ENCODE measurements around the gene HYLS1.
"Not testable (repeated sequence)": the region's sequence is repeated elsewhere in the genome, so short reads cannot be mapped to it uniquely, and the experiment has no call there.

The HYLS1 gene, protein sequence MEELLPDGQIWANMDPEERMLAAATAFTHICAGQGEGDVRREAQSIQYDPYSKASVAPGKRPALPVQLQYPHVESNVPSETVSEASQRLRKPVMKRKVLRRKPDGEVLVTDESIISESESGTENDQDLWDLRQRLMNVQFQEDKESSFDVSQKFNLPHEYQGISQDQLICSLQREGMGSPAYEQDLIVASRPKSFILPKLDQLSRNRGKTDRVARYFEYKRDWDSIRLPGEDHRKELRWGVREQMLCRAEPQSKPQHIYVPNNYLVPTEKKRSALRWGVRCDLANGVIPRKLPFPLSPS

DNA sequence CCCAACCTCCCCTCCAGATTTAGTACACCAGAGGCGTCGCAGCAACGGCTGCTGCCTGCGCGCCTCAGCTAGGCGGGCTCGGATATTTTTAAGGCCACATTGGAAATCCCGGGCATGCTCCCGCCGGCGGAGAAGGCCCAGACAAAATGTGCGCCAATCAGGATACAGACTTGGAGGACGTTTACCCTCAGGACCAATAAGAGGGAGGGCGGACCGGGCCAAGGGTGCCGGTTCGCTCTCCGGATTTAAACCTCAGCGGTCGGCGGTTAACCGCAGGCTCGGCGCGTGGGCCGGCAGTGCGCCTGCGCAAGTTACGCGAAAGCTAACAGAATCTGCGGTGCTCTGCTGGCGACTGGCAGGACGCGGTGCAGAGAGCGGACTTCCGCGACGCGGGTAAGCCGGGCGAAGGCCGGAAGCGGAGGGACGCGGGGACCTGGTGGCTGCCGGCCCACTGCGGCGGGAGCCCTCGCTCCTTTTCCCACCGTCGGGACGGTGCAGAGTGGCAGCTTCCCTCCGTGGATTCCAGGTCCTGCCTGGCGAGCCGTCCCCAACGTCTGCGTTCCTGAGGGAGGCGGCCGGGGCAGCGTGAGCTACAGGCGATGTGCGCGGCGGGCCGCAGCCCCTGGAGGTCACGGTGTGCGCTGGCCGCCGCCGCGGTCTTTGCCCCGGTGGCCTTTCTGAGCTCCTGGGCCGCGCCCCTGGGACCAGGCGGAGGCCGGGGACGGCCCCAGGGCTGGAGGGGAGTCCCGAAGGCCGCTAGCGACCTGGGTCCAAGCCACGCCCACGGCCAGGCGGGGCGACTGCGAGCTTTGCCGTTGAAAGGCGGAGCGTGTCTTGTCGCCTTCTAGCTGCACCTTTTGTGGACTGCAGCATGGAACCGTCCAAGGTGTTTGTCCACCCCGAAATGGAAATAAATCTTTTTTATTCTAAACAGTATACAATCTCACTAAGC, at the start of gene HYLS1:
Gene HYLS1, plus strand, starts transcription at position 296 of the 952 bp plus-strand sequence. CDS start 11,701 bp downstream, outside the sequence.
- peak; percentile 95 for DNase-seq

DNA sequence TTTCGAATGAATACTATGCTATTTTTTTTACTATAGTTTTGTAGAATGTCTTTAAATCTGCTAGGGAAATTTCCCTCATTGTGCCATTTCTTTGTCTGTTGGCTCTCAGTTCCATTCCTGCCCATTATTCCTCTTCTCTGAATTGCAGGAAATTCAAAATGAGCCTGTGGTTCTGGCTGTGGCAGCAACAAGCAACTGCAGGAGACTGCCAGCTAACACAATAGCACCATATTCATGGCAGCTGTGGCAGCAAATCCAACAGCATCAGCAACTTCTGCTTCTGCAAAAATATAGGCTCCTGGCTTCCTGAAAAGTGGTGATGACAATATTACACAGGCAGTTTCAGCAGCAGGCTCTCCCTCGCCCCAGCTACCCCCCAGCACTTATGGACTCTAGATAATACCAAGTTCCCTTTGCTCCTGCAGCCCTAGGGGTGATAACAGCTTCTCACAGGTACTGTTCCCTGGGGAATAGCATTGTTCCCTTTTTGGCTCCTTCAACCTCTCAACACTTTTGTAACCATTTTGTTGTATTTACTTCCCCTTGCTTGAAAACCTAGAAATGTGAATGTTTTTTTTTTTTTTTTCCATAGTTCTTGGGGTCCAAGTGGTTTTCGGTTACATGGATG, 45.0 kb upstream of the HYLS1 start:
- no peak for DNase-seq

DNA sequence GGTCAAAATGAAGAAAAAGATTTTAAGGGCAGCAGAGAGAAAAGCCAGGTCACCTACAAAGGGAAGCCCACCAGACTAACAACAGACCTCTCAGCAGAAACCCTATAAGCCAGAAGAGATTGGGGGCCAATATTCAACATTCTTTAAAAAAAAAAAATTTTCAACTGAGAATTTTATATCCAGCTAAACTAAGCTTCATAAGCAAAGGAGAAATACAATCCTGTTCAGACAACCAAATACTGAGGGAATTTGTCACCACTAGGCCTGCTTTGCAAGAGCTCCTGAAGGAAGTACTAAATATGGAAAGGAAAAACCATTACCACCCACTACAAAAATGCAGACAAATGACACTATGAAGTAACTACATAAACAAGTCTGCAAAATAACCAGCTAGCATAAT, 41.3 kb upstream of the HYLS1 start:
- DNase-seq = no peak

DNA sequence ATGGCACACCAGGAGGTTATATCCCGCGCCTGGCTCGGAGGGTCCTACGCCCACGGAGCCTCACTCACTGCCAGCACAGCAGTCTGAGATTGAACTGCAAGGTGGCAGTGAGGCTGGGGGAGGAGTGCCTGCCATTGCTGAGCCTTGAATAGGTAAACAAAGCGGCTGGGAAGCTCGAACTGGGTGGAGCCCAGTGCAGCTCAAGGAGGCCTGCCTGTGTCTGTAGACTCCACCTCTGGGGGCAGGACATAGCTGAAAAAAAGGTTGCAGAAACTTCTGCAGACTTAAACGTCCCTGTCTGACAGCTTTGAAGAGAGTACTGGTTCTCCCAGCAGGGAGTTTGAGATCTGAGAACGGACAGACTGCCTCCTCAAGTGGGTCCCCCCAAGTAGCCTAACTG, 29.8 kb upstream of the HYLS1 start:
- DNase-seq = not testable (repeated sequence)

DNA sequence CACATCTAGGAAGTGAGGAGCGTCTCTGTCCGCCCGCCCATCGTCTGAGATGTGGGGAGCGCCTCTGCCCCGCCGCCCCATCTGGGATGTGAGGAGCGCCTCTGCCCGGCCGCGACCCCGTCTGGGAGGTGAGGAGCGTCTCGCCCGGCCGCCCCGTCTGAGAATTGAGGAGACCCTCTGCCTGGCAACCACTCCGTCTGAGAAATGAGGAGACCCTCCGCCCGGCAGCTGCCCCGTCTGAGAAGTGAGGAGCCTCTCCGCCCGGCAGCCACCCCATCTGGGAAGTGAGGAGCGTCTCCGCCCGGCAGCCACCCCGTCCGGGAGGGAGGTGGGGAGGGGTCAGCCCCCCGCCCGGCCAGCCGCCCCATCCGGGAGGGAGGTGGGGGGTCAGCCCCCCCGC, 24.7 kb upstream of the HYLS1 start:
- DNase-seq = not testable (repeated sequence)

DNA sequence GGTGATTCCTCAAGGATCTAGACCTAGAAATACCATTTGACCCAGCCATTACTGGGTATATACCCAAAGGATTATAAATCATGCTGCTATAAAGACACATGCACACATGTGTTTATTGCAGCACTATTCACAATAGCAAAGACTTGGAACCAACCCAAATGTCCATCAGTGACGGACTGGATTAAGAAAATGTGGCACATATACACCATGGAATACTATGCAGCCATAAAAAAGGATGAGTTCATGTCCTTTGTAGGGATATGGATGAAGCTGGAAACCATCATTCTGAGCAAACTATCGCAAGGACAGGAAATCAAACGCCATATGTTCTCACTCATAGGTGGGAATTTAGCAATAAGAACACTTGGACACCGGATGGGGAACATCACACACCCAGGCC, 22.1 kb upstream of the HYLS1 start:
- DNase-seq = not testable (repeated sequence)

DNA sequence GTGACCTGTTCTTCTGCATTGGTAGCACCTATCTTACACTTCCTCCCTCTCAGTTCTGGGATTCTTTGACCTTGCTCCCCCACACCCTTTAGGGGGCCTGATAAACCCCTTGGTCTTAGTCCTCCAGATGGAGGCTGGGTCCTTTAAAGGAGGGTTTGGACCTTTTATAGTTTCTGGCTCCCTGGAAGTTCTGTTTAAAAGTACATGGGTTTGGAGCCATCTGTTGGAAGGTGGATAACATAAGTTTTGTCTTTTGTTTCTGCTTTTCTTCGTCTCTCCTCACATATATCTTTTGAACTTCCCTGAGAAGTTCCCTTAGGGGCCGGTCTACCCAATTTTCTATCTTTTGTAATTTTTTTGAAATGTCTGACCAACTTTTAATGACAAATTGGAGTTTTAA, 17.9 kb upstream of the HYLS1 start:
- no peak for DNase-seq

DNA sequence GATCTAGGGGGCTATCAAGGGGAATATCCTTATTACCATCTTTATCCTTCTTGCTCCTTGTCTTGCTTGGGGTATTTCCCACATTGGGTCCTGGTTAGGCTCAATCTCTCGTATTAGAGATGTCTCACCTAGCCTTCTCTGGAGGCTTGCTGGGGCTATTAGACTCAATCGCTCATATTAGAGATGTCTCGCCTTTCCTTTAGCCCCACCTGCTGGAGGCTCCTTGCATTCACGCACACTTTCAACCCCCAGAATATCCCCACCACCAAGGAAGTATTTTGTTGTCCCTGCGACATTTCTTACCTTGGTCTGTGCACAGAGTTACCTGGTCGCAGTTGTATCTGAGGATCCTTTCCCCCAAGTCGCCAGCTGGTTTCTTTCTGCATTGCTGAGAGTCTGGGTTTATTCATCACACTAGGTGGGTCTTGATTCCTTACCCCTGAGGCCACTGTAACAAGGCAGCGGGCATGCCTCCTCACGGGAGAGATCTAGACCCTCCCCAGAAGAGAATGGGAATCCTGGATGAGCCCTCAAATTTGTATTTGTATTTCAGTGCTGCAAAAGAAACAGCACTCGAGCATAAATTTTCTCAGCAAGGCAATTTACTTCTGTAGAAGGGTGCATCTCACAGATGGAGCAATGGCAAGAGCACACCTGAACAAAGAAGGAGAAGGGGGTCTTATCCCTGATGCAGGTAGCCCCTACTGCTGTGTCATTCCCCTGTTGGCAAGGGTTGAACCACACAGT, 15.9 kb upstream of the HYLS1 start:
- no peak for DNase-seq

DNA sequence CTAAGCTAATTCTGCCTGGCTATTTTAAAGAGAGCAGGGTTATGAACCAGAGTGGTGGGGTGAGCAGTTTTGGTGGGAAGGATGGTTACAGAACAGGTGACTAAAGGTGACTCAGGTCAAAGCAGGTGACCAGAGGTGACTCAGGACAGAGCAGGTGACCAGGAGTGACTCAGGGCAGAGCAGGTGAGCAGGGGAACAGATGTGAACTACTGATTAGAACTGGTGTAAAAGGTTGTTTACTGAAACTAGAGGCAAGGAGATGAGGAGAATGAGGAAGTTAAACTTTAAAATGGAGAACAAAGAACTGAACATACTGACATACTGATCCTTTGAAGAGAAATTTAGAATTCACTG, 15.4 kb upstream of the HYLS1 start:
- DNase-seq = no peak

DNA sequence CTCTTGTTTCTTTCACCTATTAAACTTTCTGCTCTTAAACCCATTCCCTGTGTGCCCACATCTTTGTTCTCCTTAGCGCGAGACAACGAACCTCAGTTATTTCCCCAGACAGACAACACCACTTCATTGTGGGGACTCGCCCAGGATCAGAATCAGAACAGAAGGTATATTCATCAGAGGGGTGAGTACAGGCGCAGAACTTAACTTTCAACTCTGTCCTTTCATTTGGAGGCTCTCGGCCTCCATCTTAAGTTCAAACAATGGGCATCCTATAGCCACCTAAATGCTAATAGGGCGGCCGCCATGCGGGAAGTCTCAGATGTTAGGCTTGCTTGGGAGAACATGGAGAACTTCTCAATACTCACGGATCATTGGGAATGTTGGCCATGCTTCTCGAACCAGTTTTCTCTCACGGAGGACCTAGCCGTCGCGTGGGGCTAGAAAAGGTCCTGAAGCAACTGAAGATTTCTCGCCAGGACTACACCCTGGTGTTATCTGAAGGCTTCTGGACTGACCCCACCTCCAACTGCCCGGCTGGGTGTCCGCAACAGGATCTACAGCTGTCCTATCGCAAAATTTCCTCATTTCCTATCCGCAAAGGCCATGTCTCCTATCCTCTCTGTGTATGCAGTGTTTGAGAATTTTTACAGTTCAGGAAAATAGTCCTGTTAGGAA, 13.4 kb upstream of the HYLS1 start:
- DNase-seq = no peak

DNA sequence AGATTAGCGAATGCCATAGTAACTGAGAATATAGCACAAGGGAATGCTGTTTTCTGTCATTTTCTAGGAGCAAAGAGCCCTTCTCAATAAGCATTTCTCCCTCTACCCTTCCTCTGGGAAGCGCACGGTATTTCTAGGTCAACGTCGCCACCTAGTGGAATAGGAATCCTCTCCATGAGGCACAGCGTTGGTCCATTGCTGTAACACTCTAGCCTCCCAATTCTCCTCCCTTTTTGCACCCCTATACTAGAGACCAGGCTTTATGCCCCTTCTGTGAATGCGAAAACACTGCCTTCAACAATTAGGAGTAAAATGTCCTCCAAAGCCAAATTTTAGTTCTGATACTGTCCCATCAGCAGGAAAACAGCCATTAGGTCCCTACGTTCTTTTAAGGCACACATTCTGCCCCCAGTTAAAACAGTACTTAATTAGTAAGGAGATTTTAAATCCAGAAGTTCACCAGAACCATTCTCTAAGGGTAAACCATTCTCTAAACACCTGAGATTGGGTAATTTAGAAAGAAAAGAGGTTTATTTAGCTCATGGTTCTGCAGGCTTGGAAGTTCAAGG, 12.8 kb upstream of the HYLS1 start:
- peak; percentile 33 for DNase-seq

DNA sequence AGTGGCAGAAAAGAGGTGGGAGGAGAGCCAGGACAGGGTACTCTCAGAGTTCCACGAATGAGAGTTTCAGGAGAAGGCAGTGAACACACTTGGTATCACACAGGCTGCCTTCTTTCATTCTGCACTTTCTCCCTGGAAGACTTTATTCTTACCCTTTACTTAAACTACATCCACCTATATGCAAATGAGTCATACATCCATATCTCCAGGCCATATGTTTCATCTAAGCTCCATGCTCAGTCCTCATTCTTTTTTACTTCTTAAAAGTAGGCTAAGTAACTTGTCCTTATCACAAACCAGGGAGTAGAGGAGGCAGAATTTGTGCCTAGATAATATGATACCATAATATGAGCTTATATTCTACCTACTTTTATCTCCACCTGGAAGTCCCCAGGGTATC, 6.2 kb upstream of the HYLS1 start:
- DNase-seq = no peak

DNA sequence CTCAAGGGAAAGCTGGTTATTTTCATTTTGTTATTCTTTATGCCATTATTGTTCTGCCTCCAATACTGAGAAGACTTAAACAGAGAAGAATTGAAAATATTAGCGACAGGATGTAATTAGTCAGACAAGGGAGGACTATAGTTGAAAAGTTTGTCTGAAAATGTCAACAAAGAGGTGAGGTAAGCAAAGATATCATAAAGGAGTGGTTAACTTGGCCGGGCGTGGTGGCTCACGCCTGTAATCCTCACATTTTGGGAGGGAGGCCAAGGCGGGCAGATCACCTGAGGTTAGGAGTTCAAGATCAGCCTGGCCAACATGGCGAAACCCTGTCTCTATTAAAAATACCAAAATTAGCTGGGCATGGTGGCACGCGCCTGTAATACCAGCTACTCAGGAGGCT, 4.1 kb upstream of the HYLS1 start:
- no peak for DNase-seq

DNA sequence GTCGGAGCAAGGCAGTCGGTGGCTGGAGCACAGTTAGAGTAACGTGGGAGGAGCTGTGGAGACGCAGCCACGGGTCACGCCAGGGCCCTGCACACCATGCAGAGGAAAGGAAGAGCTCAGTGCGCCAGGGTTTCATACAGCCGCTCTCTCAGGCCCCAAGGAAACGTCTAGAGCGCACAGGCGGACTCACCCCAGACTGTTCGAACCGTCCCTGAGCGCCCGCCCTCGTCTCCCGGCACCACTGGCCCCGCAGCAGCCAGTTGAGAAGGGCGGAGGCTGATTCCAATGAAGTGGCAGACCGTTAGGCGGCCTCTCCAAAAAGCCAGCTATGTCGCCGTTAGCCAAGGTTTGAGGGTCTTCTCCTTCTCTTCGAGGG, 483 bp upstream of the HYLS1 start:
- DNase-seq = peak; percentile 12

DNA sequence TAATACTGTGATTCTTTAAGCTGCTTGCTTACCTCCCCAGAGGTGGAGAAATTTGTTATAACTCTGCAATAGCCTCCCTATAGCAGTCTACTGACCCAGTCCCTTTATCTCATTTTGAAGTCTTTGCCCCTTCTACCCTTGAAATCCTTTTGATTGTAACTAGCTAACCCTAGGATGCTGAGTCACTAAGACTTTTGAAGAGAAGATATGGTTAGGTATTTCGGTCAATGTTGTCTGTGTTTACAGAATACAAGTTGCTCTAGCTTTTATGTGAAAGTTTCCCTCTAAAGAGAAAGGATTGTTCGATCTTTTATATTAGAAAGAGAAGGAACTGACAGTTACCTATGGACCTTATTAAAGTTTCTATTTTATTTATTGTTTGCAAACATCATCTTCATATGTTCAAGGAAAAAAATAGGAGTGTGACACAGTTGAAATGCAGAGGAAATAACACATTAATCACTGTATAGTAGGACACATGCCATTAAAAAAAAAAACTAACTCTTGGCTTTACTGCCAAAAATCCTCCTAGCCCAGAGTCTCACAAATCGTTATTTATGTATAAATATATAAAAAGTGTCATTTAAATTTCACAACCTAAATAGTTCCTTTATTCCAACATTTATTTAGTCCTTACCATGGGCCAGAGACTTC, 3.1 kb downstream of the HYLS1 start:
- no peak for DNase-seq

DNA sequence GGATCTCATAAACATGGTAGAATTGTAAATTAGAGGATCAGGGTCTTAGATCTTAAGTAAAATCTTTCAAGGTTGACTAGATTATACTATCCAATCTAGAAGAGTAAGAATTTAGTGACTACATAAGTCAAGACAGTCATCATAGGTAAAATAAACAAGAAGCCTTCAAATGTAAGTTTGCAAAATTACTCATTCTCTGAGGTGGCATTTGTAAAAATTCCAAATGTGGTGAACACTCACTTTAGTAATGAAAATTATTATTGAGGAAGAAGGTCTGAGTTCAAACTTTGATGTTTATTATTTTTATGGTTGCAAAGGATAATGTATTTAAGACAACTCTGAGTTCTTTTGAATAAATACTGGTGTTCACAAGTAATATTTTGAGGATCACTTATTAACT, 4.6 kb downstream of the HYLS1 start:
- DNase-seq = peak; percentile 71

DNA sequence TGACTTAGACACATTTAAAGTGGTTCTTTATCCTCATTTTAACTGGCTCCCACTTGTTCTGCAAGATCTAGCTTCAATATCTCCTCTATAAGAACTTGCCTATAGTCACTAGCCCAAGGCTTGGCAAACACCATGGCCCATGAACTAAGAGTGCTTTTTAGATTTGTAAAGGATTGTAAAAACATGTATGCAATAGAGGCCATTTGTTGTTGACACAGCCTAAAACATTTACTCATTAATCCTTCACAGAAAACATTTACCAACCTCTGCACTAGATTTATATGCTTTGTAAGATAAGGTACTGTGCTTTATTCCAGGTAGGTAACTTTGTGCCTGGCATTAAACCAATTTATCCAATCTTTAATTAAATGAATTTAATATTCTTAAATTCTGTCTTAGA, 5.5 kb downstream of the HYLS1 start:
- DNase-seq = no peak

DNA sequence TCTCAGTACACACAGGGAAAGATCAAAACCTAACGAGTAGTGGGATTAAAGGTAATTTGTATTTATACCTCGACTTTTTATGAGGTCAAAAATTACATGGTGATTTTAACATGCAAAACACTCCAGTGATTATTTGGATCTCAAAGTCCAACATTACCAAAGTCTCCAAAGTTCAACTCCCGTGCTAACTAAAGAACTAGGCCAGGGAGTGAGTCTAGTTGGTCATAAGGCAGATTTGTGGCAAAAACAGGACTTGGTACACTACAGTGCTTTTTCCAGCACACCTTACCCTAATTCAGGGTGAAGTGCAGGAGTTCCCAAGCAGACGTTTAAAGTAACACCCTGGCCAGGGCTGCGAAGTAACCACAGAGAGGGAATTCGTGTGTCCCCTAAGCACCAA, 14.4 kb downstream of the HYLS1 start:
- no peak for DNase-seq

DNA sequence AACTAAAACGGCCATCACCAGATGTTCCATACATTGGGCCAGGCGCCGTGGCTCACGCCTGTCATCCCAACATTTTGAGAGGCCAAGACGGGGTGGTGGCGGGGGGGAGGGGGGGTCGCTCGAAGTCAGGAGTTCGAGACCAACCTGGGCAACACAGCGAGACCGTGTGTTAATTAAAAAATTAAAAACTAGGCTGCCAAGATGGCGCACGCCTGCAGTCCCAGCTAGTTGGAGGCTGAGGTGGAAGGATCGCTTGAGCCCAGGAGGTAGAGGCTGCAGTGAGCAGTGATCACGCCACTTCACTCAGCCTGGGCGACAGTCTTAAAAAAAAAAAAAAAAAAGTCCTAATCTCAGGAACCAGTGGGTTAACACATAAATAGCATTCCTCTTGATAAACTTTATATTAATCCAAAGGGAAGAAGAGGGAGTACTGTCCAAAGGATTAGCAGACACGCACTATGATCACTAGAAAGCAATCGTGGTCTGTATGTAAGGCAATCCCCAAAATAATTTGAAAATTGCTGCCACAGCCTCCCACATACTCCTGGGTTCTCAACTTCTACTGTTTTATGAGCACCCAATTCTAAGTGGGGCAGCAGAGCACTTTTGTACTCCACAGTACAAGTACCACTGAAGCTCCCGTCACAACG, 14.9 kb downstream of the HYLS1 start:
- no peak for DNase-seq

DNA sequence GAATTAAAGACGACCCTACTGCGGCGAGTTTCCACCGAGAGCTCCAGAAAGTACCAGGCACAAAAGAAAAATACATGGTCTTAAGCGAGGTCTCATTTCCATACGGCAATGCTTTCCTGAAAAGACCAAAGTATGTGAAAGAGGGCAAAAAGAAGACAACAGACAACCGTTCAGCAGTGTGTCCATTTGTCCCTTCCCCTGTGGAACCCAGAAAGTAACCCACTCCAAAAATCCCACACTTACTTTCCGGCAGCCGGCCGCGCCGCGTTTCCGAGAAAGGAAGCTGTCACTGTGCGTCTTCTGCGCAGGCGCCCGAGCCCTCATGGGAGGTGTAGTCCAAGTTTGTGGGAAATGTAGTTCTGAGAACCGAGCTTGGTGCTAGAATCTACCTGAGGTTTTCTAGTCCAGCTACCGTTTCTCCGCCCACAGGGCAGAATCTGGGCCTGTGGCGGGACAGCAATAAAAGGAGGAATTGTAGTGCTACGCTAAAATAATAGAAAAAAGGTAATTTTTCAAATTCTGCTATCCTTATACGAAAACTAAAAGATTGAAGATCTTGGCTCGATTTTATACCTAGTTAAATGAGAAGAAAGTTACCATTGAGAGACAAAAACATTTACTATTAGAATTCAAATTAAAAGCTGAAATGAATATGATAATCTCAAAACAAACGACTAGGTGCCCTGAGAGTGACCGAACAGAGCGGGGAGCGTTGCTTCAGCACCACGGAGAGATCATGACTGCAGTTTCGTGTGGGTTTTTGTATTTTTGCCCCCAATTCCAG, 15.7 kb downstream of the HYLS1 start, which contains the start of gene PUS3:
Gene PUS3, minus strand, starts transcription at position 280 of the 784 bp plus-strand sequence. CDS start 6,922 bp downstream, outside the sequence.
- peak; percentile 91 for DNase-seq

Measured in kidney glomerular epithelial cell (primary cell).